Mesendoderm (in vitro differentiated cells): ENCODE measurements around the gene IGSF23.

Source experiments
- DNase-seq: peaks from one replicate; pipeline ENCODE4 v3.0.0; 2013
- H2AK5ac ChIP-seq: 2 replicates; pipeline ENCODE4 v1.6.1; 2013; ENCODE audit warnings: low read length, inconsistent platforms
- H2BK120ac ChIP-seq: 2 replicates; pipeline ENCODE4 v1.6.1; 2013; ENCODE audit warnings: low read depth, mild to moderate bottlenecking, low read length, moderate library complexity, mixed read lengths
- H2BK15ac ChIP-seq: replicated peaks from 2 replicates; pipeline ENCODE4 v1.6.1; 2013; ENCODE audit warnings: low read depth, mild to moderate bottlenecking, moderate library complexity
- H2BK5ac ChIP-seq: 2 replicates; pipeline ENCODE4 v1.6.1; 2013; ENCODE audit warnings: low read length, inconsistent platforms
- H3K18ac ChIP-seq: 2 replicates; pipeline ENCODE4 v1.6.1; 2013; ENCODE audit warnings: mild to moderate bottlenecking, low read length, mixed read lengths
- H3K23ac ChIP-seq: one replicate; pipeline ENCODE4 v1.6.1; 2013; ENCODE audit warnings: low read length
- H3K27ac ChIP-seq: 2 replicates; pipeline ENCODE4 v1.5.1; 2013; ENCODE audit warnings: low read depth, mild to moderate bottlenecking, inconsistent platforms, low read length, moderate library complexity
- H3K27me3 ChIP-seq: 2 replicates; pipeline ENCODE4 v1.6.1; 2013; ENCODE audit warnings: low read length, control low read depth, mild to moderate bottlenecking, inconsistent platforms; ENCODE audit not compliant: insufficient read depth, poor library complexity
- H3K36me3 ChIP-seq: 2 replicates; pipeline ENCODE4 v1.6.1; 2013; ENCODE audit warnings: low read length, inconsistent platforms; ENCODE audit not compliant: control insufficient read depth, insufficient read depth
- H3K4ac ChIP-seq: one replicate; pipeline ENCODE4 v1.6.1; 2013; ENCODE audit warnings: low read depth, mild to moderate bottlenecking, low read length, moderate library complexity
- H3K4me1 ChIP-seq: 2 replicates; pipeline ENCODE4 v1.6.1; 2013; ENCODE audit warnings: low read depth, low read length, inconsistent platforms; ENCODE audit not compliant: control insufficient read depth
- H3K4me2 ChIP-seq: 2 replicates; pipeline ENCODE4 v1.6.1; 2013; ENCODE audit warnings: low read length
- H3K4me3 ChIP-seq: 2 replicates; pipeline ENCODE4 v1.5.1; 2013; ENCODE audit warnings: mild to moderate bottlenecking, low read length
- H3K56ac ChIP-seq: one replicate; pipeline ENCODE4 v1.6.1; 2013; ENCODE audit warnings: low read length
- H3K79me1 ChIP-seq: 2 replicates; pipeline ENCODE4 v1.6.1; 2013; ENCODE audit warnings: low read length, inconsistent platforms
- H3K79me2 ChIP-seq: 2 replicates; pipeline ENCODE4 v1.6.1; 2013; ENCODE audit warnings: mild to moderate bottlenecking, low read length; ENCODE audit not compliant: control insufficient read depth, insufficient read depth
- H3K9ac ChIP-seq: 2 replicates; pipeline ENCODE4 v1.6.1; 2013; ENCODE audit warnings: low read length, inconsistent platforms
- H4K5ac ChIP-seq: one replicate; pipeline ENCODE4 v1.6.1; 2013; ENCODE audit warnings: low read length
- H4K8ac ChIP-seq: one replicate; pipeline ENCODE4 v1.6.1; 2013; ENCODE audit warnings: low read depth, mild to moderate bottlenecking, control low read depth, low read length, moderate library complexity
- WGBS: extraction: QIAGEN DNeasy Blood & Tissue Kit; methylation state at CpG from one replicate; pipeline ENCODE4 v1.1.7; 2013; ENCODE audit warnings: low lambda C conversion rate, missing lambda C conversion rate; ENCODE audit not compliant: insufficient coverage; ENCODE audit errors: extremely low coverage; 5-methylcytosine and 5-hydroxymethylcytosine counted together

IGSF23 gene

DNA sequence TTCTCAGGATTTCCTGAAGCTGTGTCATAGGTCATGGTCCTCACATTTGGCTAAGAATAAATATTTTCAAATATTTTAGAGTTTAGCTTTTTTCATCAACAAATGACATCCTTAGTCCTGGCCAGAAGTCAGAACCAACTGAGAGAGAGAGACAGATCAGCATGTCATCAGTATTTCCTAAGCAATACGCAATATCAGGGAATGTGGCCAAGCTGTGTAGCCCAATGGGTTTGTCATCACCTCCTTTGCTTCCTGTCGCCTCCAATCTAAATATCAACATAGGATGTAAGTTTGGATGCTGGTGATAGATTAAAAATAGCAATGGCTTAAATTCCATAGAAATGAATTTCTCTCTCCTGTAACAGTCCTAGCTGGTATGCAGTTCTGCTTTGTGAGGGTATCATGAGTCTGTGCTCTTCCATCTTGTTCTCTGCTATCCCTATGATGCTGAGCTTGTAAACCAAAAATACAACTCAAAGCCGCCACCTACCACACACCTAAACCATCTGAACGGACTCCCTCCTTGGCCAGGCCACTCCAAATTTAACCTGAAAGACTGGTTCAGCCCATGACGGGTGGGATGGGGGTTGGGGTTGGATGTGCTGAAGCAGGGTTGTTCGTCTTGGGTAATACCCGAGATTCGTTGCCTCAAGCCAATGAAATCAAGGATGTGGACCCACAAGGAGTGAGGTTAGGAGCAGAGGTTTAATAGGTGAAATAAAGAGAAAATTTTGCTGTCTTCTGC, 10.0 kb upstream of the IGSF23 start:
- no peak overlapping the region for H3K56ac ChIP-seq
- H3K36me3 ChIP-seq: no peaks in the 10 kb centered on the region
- peaks cover 2% of the 10 kb centered on the region for H3K4me1 ChIP-seq
- no peak overlapping the region for H3K18ac ChIP-seq
- DNase-seq: no peak
- H3K27ac ChIP-seq: no peak overlapping the region
- no peaks in the 10 kb centered on the region for H3K79me2 ChIP-seq
- no peak overlapping the region for H3K4ac ChIP-seq
- H2BK120ac ChIP-seq: no peak overlapping the region
- no peak overlapping the region for H2BK15ac ChIP-seq
- no CpG with 5 or more reads among the region's 8 CpGs for WGBS
- H4K8ac ChIP-seq: no peak overlapping the region
- H3K4me2 ChIP-seq: no peak overlapping the region
- H2BK5ac ChIP-seq: no peak overlapping the region
- no peaks in the 10 kb centered on the region for H3K27me3 ChIP-seq
- H3K4me3 ChIP-seq: no peak overlapping the region
- no peak overlapping the region for H2AK5ac ChIP-seq
- H3K23ac ChIP-seq: no peak overlapping the region
- H3K79me1 ChIP-seq: no peaks in the 10 kb centered on the region
- H3K9ac ChIP-seq: no peak overlapping the region
- H4K5ac ChIP-seq: no peak overlapping the region

DNA sequence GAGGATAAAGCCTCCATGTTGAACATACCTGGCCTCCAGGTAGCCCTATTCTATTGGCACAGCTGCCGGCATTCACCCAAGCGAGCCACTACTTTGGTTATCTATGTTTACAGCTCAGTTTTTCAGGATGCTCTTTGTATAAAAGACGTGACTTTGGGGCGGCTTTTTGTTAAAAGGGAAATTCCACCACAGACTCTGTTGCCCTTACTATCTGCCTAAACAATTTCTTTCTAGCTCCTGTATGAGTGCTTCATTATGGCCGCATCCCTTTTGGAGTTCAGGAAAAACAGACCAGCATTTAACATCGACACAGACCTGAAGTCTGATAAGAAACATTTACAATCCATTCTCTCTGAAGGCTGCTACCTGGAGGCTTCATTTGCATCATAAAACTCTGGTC, 9.1 kb upstream of the IGSF23 start:
- Histone ChIP-seq H3K79me1 (no peaks in the 10 kb centered on the region), H3K4me2 (no peak overlapping the region), H2AK5ac (no peak overlapping the region), H3K23ac (no peak overlapping the region), H3K27me3 (no peaks in the 10 kb centered on the region), H3K36me3 (no peaks in the 10 kb centered on the region), H4K5ac (no peak overlapping the region), H2BK15ac (no peak overlapping the region), H3K4me3 (no peak overlapping the region), H3K9ac (no peak overlapping the region), H3K4me1 (peaks cover under 1% of the 10 kb centered on the region), H2BK120ac (no peak overlapping the region), H3K18ac (no peak overlapping the region), H3K56ac (no peak overlapping the region), H3K27ac (no peak overlapping the region), H4K8ac (no peak overlapping the region), H3K4ac (no peak overlapping the region), H2BK5ac (no peak overlapping the region), H3K79me2 (no peaks in the 10 kb centered on the region)
- no peak for DNase-seq
- WGBS: no CpG with 5 or more reads among the region's 6 CpGs

DNA sequence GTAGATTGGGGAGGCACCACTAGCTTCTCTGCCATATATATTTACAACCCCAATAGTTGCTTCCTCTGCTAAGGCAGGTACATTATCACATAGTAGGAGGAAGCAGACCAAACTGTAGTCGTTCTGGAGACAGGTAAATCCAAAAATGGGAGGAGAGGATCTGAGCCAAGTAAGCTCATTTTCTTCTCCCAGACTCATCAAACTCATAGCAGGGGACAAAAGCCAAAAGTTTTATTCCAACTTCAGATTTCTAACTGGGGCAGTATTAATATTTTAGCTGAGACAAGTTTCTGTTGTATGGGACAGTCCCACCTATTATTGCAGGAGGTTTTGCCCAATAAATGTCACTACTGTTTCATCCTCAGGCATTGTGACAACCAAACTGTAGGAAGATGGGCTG, 7.8 kb upstream of the IGSF23 start:
- H3K23ac ChIP-seq: no peak overlapping the region
- H3K79me2 ChIP-seq: no peaks in the 10 kb centered on the region
- no peak overlapping the region for H3K18ac ChIP-seq
- H3K79me1 ChIP-seq: no peaks in the 10 kb centered on the region
- no peak for DNase-seq
- H3K9ac ChIP-seq: no peak overlapping the region
- no peaks in the 10 kb centered on the region for H3K36me3 ChIP-seq
- H3K27ac ChIP-seq: no peak overlapping the region
- no peak overlapping the region for H3K4me3 ChIP-seq
- H2AK5ac ChIP-seq: no peak overlapping the region
- WGBS: no CpG with 5 or more reads among the region's 1 CpG
- H3K4ac ChIP-seq: no peak overlapping the region
- H2BK5ac ChIP-seq: no peak overlapping the region
- H2BK15ac ChIP-seq: no peak overlapping the region
- no peak overlapping the region for H4K8ac ChIP-seq
- H3K4me1 ChIP-seq: no peaks in the 10 kb centered on the region
- H2BK120ac ChIP-seq: no peak overlapping the region
- H3K4me2 ChIP-seq: no peak overlapping the region
- H4K5ac ChIP-seq: no peak overlapping the region
- no peaks in the 10 kb centered on the region for H3K27me3 ChIP-seq
- H3K56ac ChIP-seq: no peak overlapping the region

DNA sequence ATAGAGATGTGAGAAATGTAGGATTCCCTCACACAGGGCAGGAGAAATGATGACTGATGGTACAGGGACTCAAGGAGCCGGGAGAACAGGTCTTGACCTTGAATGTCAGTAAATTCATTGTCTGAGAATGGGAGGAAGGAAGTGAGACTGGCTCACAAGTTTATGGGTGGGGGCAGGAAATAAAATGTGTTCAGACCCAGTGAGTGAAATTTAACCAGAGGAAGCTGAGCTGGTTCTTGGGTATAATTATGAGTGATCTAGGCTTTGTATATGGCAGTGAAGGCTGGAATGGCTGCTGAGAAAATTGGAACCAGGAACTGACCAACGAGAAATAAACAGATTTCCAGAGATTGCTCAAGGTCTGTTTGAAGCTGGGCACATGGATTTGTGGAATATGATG, 6.3 kb upstream of the IGSF23 start:
- Histone ChIP-seq H3K9ac (no peak overlapping the region), H3K79me2 (no peaks in the 10 kb centered on the region), H4K5ac (no peak overlapping the region), H3K79me1 (no peaks in the 10 kb centered on the region), H2BK120ac (no peak overlapping the region), H2BK15ac (no peak overlapping the region), H3K23ac (no peak overlapping the region), H2AK5ac (no peak overlapping the region), H3K27ac (no peak overlapping the region), H3K27me3 (no peaks in the 10 kb centered on the region), H3K36me3 (no peaks in the 10 kb centered on the region), H3K4me2 (no peak overlapping the region), H3K56ac (no peak overlapping the region), H4K8ac (no peak overlapping the region), H3K18ac (no peak overlapping the region), H3K4ac (no peak overlapping the region), H3K4me1 (no peaks in the 10 kb centered on the region), H3K4me3 (no peak overlapping the region), H2BK5ac (no peak overlapping the region)
- no peak for DNase-seq
- WGBS: no CpG with 5 or more reads among the region's 2 CpGs

DNA sequence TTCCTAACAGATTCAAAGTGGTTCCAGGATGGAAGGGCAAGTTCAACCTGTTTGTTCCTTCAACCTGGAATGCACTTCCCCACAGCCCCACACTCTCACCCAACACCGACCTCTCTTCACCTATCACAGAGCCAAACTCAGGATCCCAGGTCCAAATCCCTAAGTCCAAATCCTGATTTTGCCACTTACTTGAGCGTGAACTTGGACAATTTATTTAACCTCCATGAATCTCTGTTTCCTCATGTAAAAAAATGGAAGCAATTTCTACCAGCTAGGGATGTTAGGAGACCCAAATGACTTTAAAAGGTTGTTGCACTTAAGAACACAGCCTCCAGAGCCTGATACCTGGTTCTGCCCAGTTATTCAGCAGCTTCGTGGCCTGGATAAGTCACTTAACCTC, 5.4 kb upstream of the IGSF23 start:
- Histone ChIP-seq H3K79me2 (no peaks in the 10 kb centered on the region), H3K4me3 (no peak overlapping the region), H3K36me3 (no peaks in the 10 kb centered on the region), H3K18ac (no peak overlapping the region), H3K9ac (no peak overlapping the region), H2BK120ac (no peak overlapping the region), H2BK5ac (no peak overlapping the region), H3K79me1 (no peaks in the 10 kb centered on the region), H4K5ac (no peak overlapping the region), H3K23ac (no peak overlapping the region), H3K27ac (no peak overlapping the region), H3K4ac (no peak overlapping the region), H3K27me3 (no peaks in the 10 kb centered on the region), H3K4me2 (no peak overlapping the region), H3K4me1 (no peaks in the 10 kb centered on the region), H2AK5ac (no peak overlapping the region), H3K56ac (no peak overlapping the region), H2BK15ac (no peak overlapping the region), H4K8ac (no peak overlapping the region)
- no peak for DNase-seq
- WGBS: no CpG with 5 or more reads among the region's 3 CpGs

DNA sequence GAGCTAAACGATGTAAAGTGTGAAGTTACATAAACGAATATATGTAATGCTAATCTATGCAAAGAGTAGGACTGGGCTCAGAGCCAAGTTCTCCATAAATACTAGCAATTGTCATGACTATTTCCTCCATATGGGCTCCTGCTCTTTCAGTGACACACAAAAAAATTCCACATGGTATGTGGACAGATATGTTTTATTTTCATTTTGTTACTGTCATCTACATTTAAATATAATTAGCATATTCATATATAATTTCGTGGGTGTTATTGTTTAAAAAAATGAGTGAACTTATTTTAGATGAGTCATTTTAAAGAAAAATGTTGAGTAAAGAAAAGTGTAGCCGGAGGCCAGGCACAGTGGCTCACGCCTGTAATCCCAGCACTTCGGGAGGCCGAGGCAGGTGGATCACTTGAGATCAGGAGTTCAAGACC, 5.0 kb upstream of the IGSF23 start:
- DNase-seq: no peak
- H3K56ac ChIP-seq: no peak overlapping the region
- H3K23ac ChIP-seq: no peak overlapping the region
- H3K4me3 ChIP-seq: no peak overlapping the region
- no peak overlapping the region for H3K4ac ChIP-seq
- H4K8ac ChIP-seq: no peak overlapping the region
- no peaks in the 10 kb centered on the region for H3K36me3 ChIP-seq
- no peak overlapping the region for H2AK5ac ChIP-seq
- no peak overlapping the region for H2BK5ac ChIP-seq
- H3K27ac ChIP-seq: no peak overlapping the region
- no peaks in the 10 kb centered on the region for H3K79me1 ChIP-seq
- H3K4me1 ChIP-seq: no peaks in the 10 kb centered on the region
- H3K4me2 ChIP-seq: no peak overlapping the region
- H2BK120ac ChIP-seq: no peak overlapping the region
- H3K27me3 ChIP-seq: no peaks in the 10 kb centered on the region
- no peak overlapping the region for H2BK15ac ChIP-seq
- WGBS: 100% methylated on average over 1 of the region's 7 CpGs
- no peak overlapping the region for H4K5ac ChIP-seq
- no peak overlapping the region for H3K9ac ChIP-seq
- H3K18ac ChIP-seq: no peak overlapping the region
- H3K79me2 ChIP-seq: no peaks in the 10 kb centered on the region
